GM21723 (cell line): Measurements from ENCODE around the gene SERPINA10.
"Not testable (repeated sequence)": the region's sequence is repeated elsewhere in the genome, so short reads cannot be mapped to it uniquely, and the experiment has no call there.

ENCODE experiments used
- ATAC-seq: cut with Tn5 transposase; IDR thresholded peaks from one replicate; pipeline ENCODE4 v1.9.1; 2021; ENCODE audit warnings: mild to moderate bottlenecking, moderate library complexity; ENCODE audit not compliant: unreplicated experiment

The SERPINA10 gene

GRCh38 chr14:94314890-94315289 is 21.8 kb upstream of the SERPINA10 start:
- no peak for ATAC-seq

GRCh38 chr14:94313991-94314655 is 21.1 kb upstream of the SERPINA10 start:
- ATAC-seq: no peak

- no peak for ATAC-seq
Measured at GRCh38 chr14:94312481-94313246, 19.6 kb upstream of the SERPINA10 start.

GRCh38 chr14:94310248-94310647 is 17.2 kb upstream of the SERPINA10 start:
- no peak for ATAC-seq

GRCh38 chr14:94309721-94310120 is 16.7 kb upstream of the SERPINA10 start:
- no peak for ATAC-seq

GRCh38 chr14:94307410-94307992 is 14.4 kb upstream of the SERPINA10 start:
- no peak for ATAC-seq

- ATAC-seq: no peak
Measured at GRCh38 chr14:94306047-94306978, 13.2 kb upstream of the SERPINA10 start.

GRCh38 chr14:94305620-94306019 is 12.6 kb upstream of the SERPINA10 start:
- no peak for ATAC-seq

- ATAC-seq: no peak
Measured at GRCh38 chr14:94304243-94304642, 11.2 kb upstream of the SERPINA10 start.

GRCh38 chr14:94303111-94303510 is 10.0 kb upstream of the SERPINA10 start:
- ATAC-seq: no peak

GRCh38 chr14:94298130-94298529 is 5.1 kb upstream of the SERPINA10 start:
- no peak for ATAC-seq

GRCh38 chr14:94296181-94296545 is 3.1 kb upstream of the SERPINA10 start:
- ATAC-seq: not testable (repeated sequence)

- ATAC-seq: no peak
Measured at GRCh38 chr14:94295360-94296180, 2.5 kb upstream of the SERPINA10 start.

- ATAC-seq: no peak
Measured at GRCh38 chr14:94293578-94293924, 483 bp upstream of the SERPINA10 start.

- no peak for ATAC-seq
Measured at GRCh38 chr14:94292526-94292871, 569 bp downstream of the SERPINA10 start.

- ATAC-seq: no peak
Measured at GRCh38 chr14:94291906-94292525, 1.1 kb downstream of the SERPINA10 start.

GRCh38 chr14:94291159-94291905 is 1.7 kb downstream of the SERPINA10 start:
- no peak for ATAC-seq

- no peak for ATAC-seq
Measured at GRCh38 chr14:94290197-94290596, 2.9 kb downstream of the SERPINA10 start.
